GM23338 (cell line): Measurements from ENCODE around the gene CLTRN. TPM values are rescaled to one million over a fixed set of nuclear protein-coding genes. Genes with fewer than 3 reads are reported as not detected.

Experiments used
- ATAC-seq: fragments of 200-7000 bp; cut with Tn5 transposase; 3 replicates; pipeline ENCODE4 v1.9.1; 2020
- DNase-seq: peaks from one replicate; pipeline ENCODE4 v3.0.0-alpha.2; 2015; ENCODE audit warnings: low spot score
- H2AFZ ChIP-seq: fragments of 200-600 bp; sonication (generic); 2 replicates; pipeline ENCODE4 v1.8.0; 2016; ENCODE audit warnings: antibody characterized with exemption, mild to moderate bottlenecking, moderate library complexity
- H3F3A ChIP-seq: fragments of 200-600 bp; sonication (generic); replicated peaks from 2 replicates; pipeline ENCODE4 v1.8.0; 2017; ENCODE audit warnings: antibody characterized with exemption, mixed run types, low read depth
- H3K27ac ChIP-seq: fragments of 200-600 bp; sonication (generic); 2 replicates; pipeline ENCODE4 v1.6.1; 2016; ENCODE audit warnings: low read depth
- H3K27me3 ChIP-seq: fragments of 200-600 bp; sonication (generic); 2 replicates; pipeline ENCODE4 v1.8.0; 2016; ENCODE audit warnings: mild to moderate bottlenecking, mixed run types, moderate library complexity; ENCODE audit not compliant: insufficient read depth
- H3K36me3 ChIP-seq: fragments of 200-600 bp; sonication (generic); 2 replicates; pipeline ENCODE4 v1.8.0; 2016; ENCODE audit warnings: mild to moderate bottlenecking; ENCODE audit not compliant: insufficient read depth
- H3K4me1 ChIP-seq: fragments of 200-600 bp; sonication (generic); 2 replicates; pipeline ENCODE4 v1.8.0; 2016; ENCODE audit warnings: mild to moderate bottlenecking, moderate library complexity; ENCODE audit not compliant: insufficient read depth
- H3K4me2 ChIP-seq: fragments of 200-600 bp; sonication (generic); 2 replicates; pipeline ENCODE4 v1.7.1; 2017; ENCODE audit warnings: mixed run types
- H3K4me3 ChIP-seq: fragments of 200-600 bp; sonication (generic); 2 replicates; pipeline ENCODE4 v1.6.1; 2016; ENCODE audit warnings: mixed run types
- H3K79me2 ChIP-seq: fragments of 200-600 bp; sonication (generic); replicated peaks from 2 replicates; pipeline ENCODE4 v1.8.0; 2017; ENCODE audit warnings: mild to moderate bottlenecking; ENCODE audit not compliant: insufficient read depth
- H3K9me2 ChIP-seq: fragments of 200-600 bp; sonication (generic); 2 replicates; pipeline ENCODE4 v1.8.0; 2017; ENCODE audit not compliant: insufficient read depth
- H4K20me1 ChIP-seq: fragments of 200-600 bp; sonication (generic); replicated peaks from 2 replicates; pipeline ENCODE4 v1.8.0; 2017; ENCODE audit warnings: mild to moderate bottlenecking; ENCODE audit not compliant: insufficient read depth
- H3K27ac Mint-ChIP-seq: 2 replicates; pipeline ENCODE4 v1.8.0; 2020; ENCODE audit warnings: inconsistent platforms, mild to moderate bottlenecking, moderate library complexity, mixed read lengths
- H3K27me3 Mint-ChIP-seq: 3 replicates; pipeline ENCODE4 v1.8.0; 2022; ENCODE audit warnings: low read depth, mild to moderate bottlenecking, moderate library complexity, mixed read lengths, inconsistent platforms; ENCODE audit not compliant: insufficient read depth, poor library complexity
- H3K36me3 Mint-ChIP-seq: 3 replicates; pipeline ENCODE4 v1.8.0; 2021; ENCODE audit warnings: low read depth, mild to moderate bottlenecking, inconsistent platforms, moderate library complexity, mixed read lengths
- H3K4me1 Mint-ChIP-seq: 3 replicates; pipeline ENCODE4 v1.8.0; 2020; ENCODE audit warnings: mild to moderate bottlenecking, inconsistent platforms, mixed read lengths
- H3K4me3 Mint-ChIP-seq: 3 replicates; pipeline ENCODE4 v1.8.0; 2021; ENCODE audit warnings: moderate library complexity, mild to moderate bottlenecking, inconsistent platforms, mixed read lengths
- H3K9me3 Mint-ChIP-seq: 3 replicates; pipeline ENCODE4 v1.8.0; 2020; ENCODE audit warnings: moderate library complexity, mild to moderate bottlenecking, inconsistent platforms, mixed read lengths
- CREB1 ChIP-seq: fragments of 250-450 bp; sonication (Bioruptor Pico); IDR thresholded peaks from 2 replicates; pipeline ENCODE4 v1.5.0; 2020; ENCODE audit warnings: low read depth, mild to moderate bottlenecking, moderate library complexity
- EZH2 ChIP-seq: fragments of 200-600 bp; sonication (generic); IDR thresholded peaks from one replicate; pipeline ENCODE4 v1.8.0; 2017; ENCODE audit warnings: antibody characterized with exemption, mild to moderate bottlenecking, low read depth; ENCODE audit not compliant: unreplicated experiment
- NANOG ChIP-seq: IDR thresholded peaks from 2 replicates; pipeline ENCODE4 v1.6.1; 2016; ENCODE audit warnings: antibody characterized with exemption, borderline replicate concordance
- POLR2AphosphoS5 ChIP-seq: IDR thresholded peaks from 2 replicates; pipeline ENCODE4 v1.6.1; 2016; ENCODE audit warnings: antibody characterized with exemption, low read depth
- REST ChIP-seq: IDR thresholded peaks from one replicate; pipeline ENCODE4 v1.6.1; 2018; ENCODE audit warnings: antibody characterized with exemption; ENCODE audit not compliant: unreplicated experiment
- STAT1 ChIP-seq: IDR thresholded peaks from one replicate; pipeline ENCODE4 v1.6.1; 2016; ENCODE audit warnings: antibody characterized with exemption; ENCODE audit not compliant: unreplicated experiment
- ZNF114 ChIP-seq: fragments of 250-450 bp; sonication (Bioruptor Pico); IDR thresholded peaks from 2 replicates; pipeline ENCODE4 v1.5.0; 2020; ENCODE audit warnings: mild to moderate bottlenecking, moderate library complexity
- ZNF331 ChIP-seq: fragments of 250-450 bp; sonication (Bioruptor Pico); IDR thresholded peaks from 2 replicates; pipeline ENCODE4 v1.5.0; 2020; ENCODE audit warnings: low read depth, mild to moderate bottlenecking, moderate library complexity
- polyA plus RNA-seq: library from polyadenylated mRNA; unstranded; fragments of >200 nt; fragmentation: Nextera tagmentation; extraction: Ambion mirVana; gene quantifications from 2 replicates; pipeline ENCODE4 v1.2.1, GENCODE V29; 2016
- total RNA-seq: library from RNA; depleted of rRNA; stranded (reverse); fragments of >200 nt; shearing (Covaris generic); gene quantifications from 2 replicates; pipeline ENCODE4 v1.2.3, GENCODE V29; 2014
- TF ChIP-seq, protein P1 (sequence below): IDR thresholded peaks from 2 replicates; pipeline ENCODE4 v1.6.1; 2016; ENCODE audit warnings: antibody characterized with exemption
- TF ChIP-seq, protein P2 (sequence below), 2 experiments: fragments of 200-600 bp in 1 of 2; sonication (generic) in 1 of 2; conservative IDR thresholded peaks; 2 replicates each; pipeline versions ENCODE4 v1.5.1 to v1.6.1; 2016 to 2017; ENCODE audit warnings: antibody characterized with exemption in 2 of 2, low read depth in 2 of 2, mild to moderate bottlenecking in 2 of 2, moderate library complexity in 1 of 2
- TF ChIP-seq, protein P3 (sequence below): fragments of 250-450 bp; sonication (Bioruptor Pico); IDR thresholded peaks from 2 replicates; pipeline ENCODE4 v1.5.0; 2020; ENCODE audit warnings: mild to moderate bottlenecking, moderate library complexity

The CLTRN gene
- total and polyA plus RNA-seq, 2 experiments from 2014 or later = 1.7 to 2.7 TPM

DNA sequence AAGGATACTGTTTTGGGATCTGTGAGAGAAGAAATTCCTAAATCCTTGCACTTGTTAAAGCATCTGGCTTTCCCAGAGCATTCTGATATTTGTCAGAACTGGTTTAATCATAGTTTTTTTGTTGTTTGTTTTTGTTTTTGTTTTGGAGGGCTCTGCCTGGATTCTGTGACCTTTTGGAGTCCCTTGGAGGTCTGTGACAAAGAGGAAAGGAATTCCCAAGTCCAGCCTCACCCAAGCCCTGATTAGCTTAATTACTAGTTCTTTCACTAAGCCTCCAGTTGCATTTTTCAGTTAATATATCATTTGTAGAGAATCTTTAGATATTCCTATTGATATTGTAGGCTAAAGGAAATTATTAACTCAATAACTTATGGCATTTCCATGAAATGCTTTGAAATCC, 64.6 kb downstream of the CLTRN start:
- Histone ChIP-seq H3K27me3 (no peaks in the 10 kb centered on the region), H4K20me1 (no peaks in the 10 kb centered on the region), H3K9me2 (no peaks in the 10 kb centered on the region), H3K4me3 (no peak overlapping the region), H3K4me2 (no peak overlapping the region), H3F3A (no peaks in the 10 kb centered on the region), H3K79me2 (no peaks in the 10 kb centered on the region), H3K4me1 (no peaks in the 10 kb centered on the region), H3K27ac (no peak overlapping the region), H3K36me3 (no peaks in the 10 kb centered on the region), H2AFZ (no peak overlapping the region)
- ATAC-seq (no peak), DNase-seq (no peak)
- H3K27ac Mint-ChIP-seq = no peak overlapping the region
- H3K27me3 Mint-ChIP-seq = peaks cover 4% of the 10 kb centered on the region
- no peak overlapping the region for H3K4me3 Mint-ChIP-seq
- no peaks in the 10 kb centered on the region for H3K4me1 Mint-ChIP-seq
- TF ChIP-seq, protein P1, sequence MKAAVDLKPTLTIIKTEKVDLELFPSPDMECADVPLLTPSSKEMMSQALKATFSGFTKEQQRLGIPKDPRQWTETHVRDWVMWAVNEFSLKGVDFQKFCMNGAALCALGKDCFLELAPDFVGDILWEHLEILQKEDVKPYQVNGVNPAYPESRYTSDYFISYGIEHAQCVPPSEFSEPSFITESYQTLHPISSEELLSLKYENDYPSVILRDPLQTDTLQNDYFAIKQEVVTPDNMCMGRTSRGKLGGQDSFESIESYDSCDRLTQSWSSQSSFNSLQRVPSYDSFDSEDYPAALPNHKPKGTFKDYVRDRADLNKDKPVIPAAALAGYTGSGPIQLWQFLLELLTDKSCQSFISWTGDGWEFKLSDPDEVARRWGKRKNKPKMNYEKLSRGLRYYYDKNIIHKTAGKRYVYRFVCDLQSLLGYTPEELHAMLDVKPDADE = no peak
- TF ChIP-seq, protein P2, sequence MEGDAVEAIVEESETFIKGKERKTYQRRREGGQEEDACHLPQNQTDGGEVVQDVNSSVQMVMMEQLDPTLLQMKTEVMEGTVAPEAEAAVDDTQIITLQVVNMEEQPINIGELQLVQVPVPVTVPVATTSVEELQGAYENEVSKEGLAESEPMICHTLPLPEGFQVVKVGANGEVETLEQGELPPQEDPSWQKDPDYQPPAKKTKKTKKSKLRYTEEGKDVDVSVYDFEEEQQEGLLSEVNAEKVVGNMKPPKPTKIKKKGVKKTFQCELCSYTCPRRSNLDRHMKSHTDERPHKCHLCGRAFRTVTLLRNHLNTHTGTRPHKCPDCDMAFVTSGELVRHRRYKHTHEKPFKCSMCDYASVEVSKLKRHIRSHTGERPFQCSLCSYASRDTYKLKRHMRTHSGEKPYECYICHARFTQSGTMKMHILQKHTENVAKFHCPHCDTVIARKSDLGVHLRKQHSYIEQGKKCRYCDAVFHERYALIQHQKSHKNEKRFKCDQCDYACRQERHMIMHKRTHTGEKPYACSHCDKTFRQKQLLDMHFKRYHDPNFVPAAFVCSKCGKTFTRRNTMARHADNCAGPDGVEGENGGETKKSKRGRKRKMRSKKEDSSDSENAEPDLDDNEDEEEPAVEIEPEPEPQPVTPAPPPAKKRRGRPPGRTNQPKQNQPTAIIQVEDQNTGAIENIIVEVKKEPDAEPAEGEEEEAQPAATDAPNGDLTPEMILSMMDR (conservative IDR thresholded peaks at IDR 0.05; ENCODE audit: low read depth in 2 of 2) = no peak
- TF ChIP-seq ZNF114 (CRISPR knock-in tag) = no peak
- TF ChIP-seq STAT1 = no peak
- TF ChIP-seq, protein P3, sequence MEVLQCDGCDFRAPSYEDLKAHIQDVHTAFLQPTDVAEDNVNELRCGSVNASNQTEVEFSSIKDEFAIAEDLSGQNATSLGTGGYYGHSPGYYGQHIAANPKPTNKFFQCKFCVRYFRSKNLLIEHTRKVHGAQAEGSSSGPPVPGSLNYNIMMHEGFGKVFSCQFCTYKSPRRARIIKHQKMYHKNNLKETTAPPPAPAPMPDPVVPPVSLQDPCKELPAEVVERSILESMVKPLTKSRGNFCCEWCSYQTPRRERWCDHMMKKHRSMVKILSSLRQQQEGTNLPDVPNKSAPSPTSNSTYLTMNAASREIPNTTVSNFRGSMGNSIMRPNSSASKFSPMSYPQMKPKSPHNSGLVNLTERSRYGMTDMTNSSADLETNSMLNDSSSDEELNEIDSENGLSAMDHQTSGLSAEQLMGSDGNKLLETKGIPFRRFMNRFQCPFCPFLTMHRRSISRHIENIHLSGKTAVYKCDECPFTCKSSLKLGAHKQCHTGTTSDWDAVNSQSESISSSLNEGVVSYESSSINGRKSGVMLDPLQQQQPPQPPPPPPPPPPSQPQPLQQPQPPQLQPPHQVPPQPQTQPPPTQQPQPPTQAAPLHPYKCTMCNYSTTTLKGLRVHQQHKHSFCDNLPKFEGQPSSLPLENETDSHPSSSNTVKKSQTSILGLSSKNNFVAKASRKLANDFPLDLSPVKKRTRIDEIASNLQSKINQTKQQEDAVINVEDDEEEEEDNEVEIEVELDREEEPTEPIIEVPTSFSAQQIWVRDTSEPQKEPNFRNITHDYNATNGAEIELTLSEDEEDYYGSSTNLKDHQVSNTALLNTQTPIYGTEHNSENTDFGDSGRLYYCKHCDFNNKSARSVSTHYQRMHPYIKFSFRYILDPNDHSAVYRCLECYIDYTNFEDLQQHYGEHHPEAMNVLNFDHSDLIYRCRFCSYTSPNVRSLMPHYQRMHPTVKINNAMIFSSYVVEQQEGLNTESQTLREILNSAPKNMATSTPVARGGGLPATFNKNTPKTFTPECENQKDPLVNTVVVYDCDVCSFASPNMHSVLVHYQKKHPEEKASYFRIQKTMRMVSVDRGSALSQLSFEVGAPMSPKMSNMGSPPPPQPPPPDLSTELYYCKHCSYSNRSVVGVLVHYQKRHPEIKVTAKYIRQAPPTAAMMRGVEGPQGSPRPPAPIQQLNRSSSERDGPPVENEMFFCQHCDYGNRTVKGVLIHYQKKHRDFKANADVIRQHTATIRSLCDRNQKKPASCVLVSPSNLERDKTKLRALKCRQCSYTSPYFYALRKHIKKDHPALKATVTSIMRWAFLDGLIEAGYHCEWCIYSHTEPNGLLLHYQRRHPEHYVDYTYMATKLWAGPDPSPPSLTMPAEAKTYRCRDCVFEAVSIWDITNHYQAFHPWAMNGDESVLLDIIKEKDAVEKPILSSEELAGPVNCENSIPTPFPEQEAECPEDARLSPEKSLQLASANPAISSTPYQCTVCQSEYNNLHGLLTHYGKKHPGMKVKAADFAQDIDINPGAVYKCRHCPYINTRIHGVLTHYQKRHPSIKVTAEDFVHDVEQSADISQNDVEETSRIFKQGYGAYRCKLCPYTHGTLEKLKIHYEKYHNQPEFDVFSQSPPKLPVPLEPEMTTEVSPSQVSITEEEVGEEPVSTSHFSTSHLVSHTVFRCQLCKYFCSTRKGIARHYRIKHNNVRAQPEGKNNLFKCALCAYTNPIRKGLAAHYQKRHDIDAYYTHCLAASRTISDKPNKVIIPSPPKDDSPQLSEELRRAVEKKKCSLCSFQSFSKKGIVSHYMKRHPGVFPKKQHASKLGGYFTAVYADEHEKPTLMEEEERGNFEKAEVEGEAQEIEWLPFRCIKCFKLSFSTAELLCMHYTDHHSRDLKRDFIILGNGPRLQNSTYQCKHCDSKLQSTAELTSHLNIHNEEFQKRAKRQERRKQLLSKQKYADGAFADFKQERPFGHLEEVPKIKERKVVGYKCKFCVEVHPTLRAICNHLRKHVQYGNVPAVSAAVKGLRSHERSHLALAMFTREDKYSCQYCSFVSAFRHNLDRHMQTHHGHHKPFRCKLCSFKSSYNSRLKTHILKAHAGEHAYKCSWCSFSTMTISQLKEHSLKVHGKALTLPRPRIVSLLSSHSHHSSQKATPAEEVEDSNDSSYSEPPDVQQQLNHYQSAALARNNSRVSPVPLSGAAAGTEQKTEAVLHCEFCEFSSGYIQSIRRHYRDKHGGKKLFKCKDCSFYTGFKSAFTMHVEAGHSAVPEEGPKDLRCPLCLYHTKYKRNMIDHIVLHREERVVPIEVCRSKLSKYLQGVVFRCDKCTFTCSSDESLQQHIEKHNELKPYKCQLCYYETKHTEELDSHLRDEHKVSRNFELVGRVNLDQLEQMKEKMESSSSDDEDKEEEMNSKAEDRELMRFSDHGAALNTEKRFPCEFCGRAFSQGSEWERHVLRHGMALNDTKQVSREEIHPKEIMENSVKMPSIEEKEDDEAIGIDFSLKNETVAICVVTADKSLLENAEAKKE (CRISPR knock-in tag) = no peak
- no peak for TF ChIP-seq REST
- TF ChIP-seq NANOG = no peak
- no peak for TF ChIP-seq POLR2AphosphoS5
- no peak for TF ChIP-seq CREB1
- no peak for TF ChIP-seq EZH2
- TF ChIP-seq ZNF331 (CRISPR knock-in tag) = no peak
- no peaks in the 10 kb centered on the region for H3K36me3 Mint-ChIP-seq
- H3K9me3 Mint-ChIP-seq = no peaks in the 10 kb centered on the region
